H9 (cell line): ENCODE results near the gene SH3TC2. TPM values are rescaled to one million over a fixed set of nuclear protein-coding genes. Genes with fewer than 3 reads are reported as not detected.

Experiments used
- DNase-seq: peaks from one replicate; pipeline ENCODE4 v3.0.0-alpha.2; 2017
- H2AFZ ChIP-seq: one replicate; pipeline ENCODE4 v1.6.1; 2013; ENCODE audit warnings: mild to moderate bottlenecking, low read length, control low read depth, moderate library complexity
- H2AK5ac ChIP-seq: 2 replicates; pipeline ENCODE4 v1.6.1; 2013; ENCODE audit warnings: low read length, control low read depth, mixed read lengths; ENCODE audit not compliant: insufficient read length
- H2BK120ac ChIP-seq: one replicate; pipeline ENCODE4 v1.6.1; 2013; ENCODE audit warnings: low read depth, mild to moderate bottlenecking, low read length, control low read depth, inconsistent platforms; ENCODE audit not compliant: poor library complexity, severe bottlenecking
- H2BK12ac ChIP-seq: 2 replicates; pipeline ENCODE4 v1.6.1; 2013; ENCODE audit warnings: low read length, control low read depth, mixed read lengths, low read depth; ENCODE audit not compliant: insufficient read length
- H2BK15ac ChIP-seq: 2 replicates; pipeline ENCODE4 v1.6.1; 2013; ENCODE audit warnings: low read depth, low read length, control low read depth
- H2BK20ac ChIP-seq: one replicate; pipeline ENCODE4 v1.6.1; 2013; ENCODE audit warnings: low read depth, mild to moderate bottlenecking, low read length, control low read depth, inconsistent platforms; ENCODE audit not compliant: poor library complexity, severe bottlenecking
- H2BK5ac ChIP-seq: 2 replicates; pipeline ENCODE4 v1.6.1; 2013; ENCODE audit warnings: low read length, control low read depth, mixed read lengths; ENCODE audit not compliant: insufficient read length
- H3K14ac ChIP-seq: 2 replicates; pipeline ENCODE4 v1.6.1; 2013; ENCODE audit warnings: low read length, control low read depth; ENCODE audit not compliant: insufficient read depth
- H3K18ac ChIP-seq: 2 replicates; pipeline ENCODE4 v1.6.1; 2013; ENCODE audit warnings: low read depth, mild to moderate bottlenecking, mixed read lengths, low read length, control low read depth; ENCODE audit not compliant: insufficient read length
- H3K23ac ChIP-seq: 2 replicates; pipeline ENCODE4 v1.6.1; 2013; ENCODE audit warnings: low read length, control low read depth, mixed read lengths, low read depth; ENCODE audit not compliant: insufficient read length
- H3K23me2 ChIP-seq: 2 replicates; pipeline ENCODE4 v1.6.1; 2013; ENCODE audit warnings: low read depth, mild to moderate bottlenecking, mixed read lengths, low read length, control low read depth; ENCODE audit not compliant: insufficient read length, poor library complexity, severe bottlenecking
- H3K27ac ChIP-seq: 2 replicates; pipeline ENCODE4 v1.5.1; 2013; ENCODE audit warnings: low read length, control low read depth, mixed read lengths, low read depth; ENCODE audit not compliant: insufficient read length
- H3K27me3 ChIP-seq: 2 replicates; pipeline ENCODE4 v1.6.1; 2013; ENCODE audit warnings: low read length, control low read depth, inconsistent platforms; ENCODE audit not compliant: insufficient read depth
- H3K4ac ChIP-seq: 2 replicates; pipeline ENCODE4 v1.6.1; 2013; ENCODE audit warnings: low read depth, mild to moderate bottlenecking, control low read depth, inconsistent platforms, low read length, moderate library complexity
- H3K4me1 ChIP-seq: 2 replicates; pipeline ENCODE4 v1.6.1; 2013; ENCODE audit warnings: low read length, control low read depth, inconsistent platforms; ENCODE audit not compliant: insufficient read depth
- H3K4me2 ChIP-seq: 2 replicates; pipeline ENCODE4 v1.6.1; 2013; ENCODE audit warnings: low read length, control low read depth, mixed read lengths; ENCODE audit not compliant: insufficient read length, insufficient read depth
- H3K56ac ChIP-seq: 2 replicates; pipeline ENCODE4 v1.6.1; 2013; ENCODE audit warnings: low read depth, mild to moderate bottlenecking, mixed read lengths, low read length, control low read depth; ENCODE audit not compliant: insufficient read length
- H3K79me1 ChIP-seq: 2 replicates; pipeline ENCODE4 v1.6.1; 2013; ENCODE audit warnings: low read depth, mild to moderate bottlenecking, moderate library complexity, low read length, control low read depth, inconsistent platforms; ENCODE audit not compliant: insufficient read depth, poor library complexity, severe bottlenecking
- H3K79me2 ChIP-seq: 2 replicates; pipeline ENCODE4 v1.6.1; 2013; ENCODE audit warnings: low read length, control low read depth, inconsistent platforms; ENCODE audit not compliant: insufficient read depth
- H3K9ac ChIP-seq: 2 replicates; pipeline ENCODE4 v1.6.1; 2013; ENCODE audit warnings: low read length, control low read depth, mixed read lengths; ENCODE audit not compliant: insufficient read length; ENCODE audit errors: extremely low read depth
- H3K9me3 ChIP-seq: one replicate; pipeline ENCODE4 v1.6.1; 2013; ENCODE audit warnings: low read depth, low read length, inconsistent platforms; ENCODE audit not compliant: control insufficient read depth
- H3T11ph ChIP-seq: one replicate; pipeline ENCODE4 v1.6.1; 2013; ENCODE audit warnings: mild to moderate bottlenecking, low read length, control low read depth, inconsistent platforms
- H4K20me1 ChIP-seq: one replicate; pipeline ENCODE4 v1.6.1; 2013; ENCODE audit not compliant: control insufficient read depth, insufficient read length, insufficient read depth
- H4K5ac ChIP-seq: 2 replicates; pipeline ENCODE4 v1.6.1; 2013; ENCODE audit warnings: low read depth, mild to moderate bottlenecking, mixed read lengths, low read length, control low read depth; ENCODE audit not compliant: insufficient read length
- H4K8ac ChIP-seq: replicated peaks from 2 replicates; pipeline ENCODE4 v1.6.1; 2013; ENCODE audit warnings: low read length, control low read depth, mixed read lengths, low read depth; ENCODE audit not compliant: insufficient read length
- H4K91ac ChIP-seq: 2 replicates; pipeline ENCODE4 v1.6.1; 2013; ENCODE audit warnings: low read depth, mild to moderate bottlenecking, moderate library complexity, mixed read lengths, low read length, control low read depth; ENCODE audit not compliant: insufficient read length
- H3K27ac Mint-ChIP-seq, 3 experiments: 2 replicates in 2 of 3; 3 replicates in 1 of 3; pipeline ENCODE4 v1.8.0; 2020 to 2021; ENCODE audit warnings: mixed read lengths in 3 of 3, mild to moderate bottlenecking in 1 of 3, moderate library complexity in 1 of 3
- H3K27me3 Mint-ChIP-seq: 2 replicates; pipeline ENCODE4 v1.8.0; 2021; ENCODE audit warnings: low read depth, mild to moderate bottlenecking, moderate library complexity, mixed read lengths
- H3K36me3 Mint-ChIP-seq, 3 experiments: 2 replicates in 2 of 3; 3 replicates in 1 of 3; pipeline ENCODE4 v1.8.0; 2020 to 2021; ENCODE audit warnings: low read depth in 3 of 3, mixed read lengths in 3 of 3; ENCODE audit not compliant: insufficient read depth in 1 of 3
- H3K4me1 Mint-ChIP-seq, 2 experiments: 2 replicates each; pipeline ENCODE4 v1.8.0; 2020; ENCODE audit warnings: mixed read lengths in 2 of 2
- H3K4me3 Mint-ChIP-seq, 2 experiments: 2 replicates in 1 of 2; 3 replicates in 1 of 2; pipeline ENCODE4 v1.8.0; 2020 to 2021; ENCODE audit warnings: mild to moderate bottlenecking in 2 of 2, mixed read lengths in 2 of 2, moderate library complexity in 1 of 2
- H3K9me3 Mint-ChIP-seq, 2 experiments: 2 replicates in 1 of 2; 3 replicates in 1 of 2; pipeline ENCODE4 v1.8.0; 2020; ENCODE audit warnings: mild to moderate bottlenecking in 2 of 2, mixed read lengths in 2 of 2, moderate library complexity in 1 of 2
- CTCF ChIP-seq: fragments of 200-600 bp; sonication (generic); conservative IDR thresholded peaks from 3 replicates; pipeline ENCODE4 v1.8.0; 2021; ENCODE audit warnings: antibody characterized with exemption, mild to moderate bottlenecking
- WGBS: extraction: QIAGEN DNeasy Blood & Tissue Kit; methylation state at CpG from one replicate; pipeline ENCODE4 v1.1.7; 2013; ENCODE audit warnings: missing lambda C conversion rate, low lambda C conversion rate, mixed read lengths; ENCODE audit not compliant: insufficient read length; ENCODE audit errors: extremely low coverage; 5-methylcytosine and 5-hydroxymethylcytosine counted together
- total RNA-seq: library from RNA; stranded (reverse); gene quantifications from 2 replicates; pipeline ENCODE4 v1.2.1, GENCODE V29; 2021

Gene SH3TC2
- total RNA-seq, 1 experiment from 2014 or later: not detected

DNA sequence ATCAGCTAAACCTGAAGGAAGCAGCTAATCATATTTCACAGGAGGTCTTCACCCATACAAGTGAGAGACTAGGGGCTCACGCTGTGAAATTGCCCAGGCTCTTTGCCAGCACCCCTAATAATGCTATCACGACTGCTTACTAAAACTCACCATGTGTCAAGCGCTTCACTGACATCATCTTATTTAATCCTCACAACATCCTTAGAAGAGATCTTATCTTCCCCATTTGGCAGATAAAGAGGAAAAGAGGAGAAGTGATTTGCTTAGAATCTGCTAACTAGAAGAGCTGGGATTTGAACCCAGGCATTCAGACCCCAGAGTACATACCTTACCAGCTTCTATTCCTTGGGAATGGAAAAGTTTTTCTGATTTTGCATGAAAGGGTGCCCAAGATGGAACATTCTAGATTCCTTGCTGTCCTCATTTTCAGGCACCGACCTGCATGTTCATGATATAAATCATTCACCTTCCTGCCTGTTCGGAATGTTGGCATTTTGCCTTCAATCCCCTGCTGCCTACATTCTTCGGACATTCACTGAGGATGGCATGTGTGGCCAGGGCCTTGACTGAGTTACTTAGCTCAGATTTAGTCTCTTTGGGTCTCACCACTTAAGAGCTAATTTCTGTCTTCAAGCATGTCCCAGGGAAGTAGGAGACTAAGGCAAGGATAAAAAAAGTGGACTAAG lies 88.1 kb downstream of the SH3TC2 start:
- no peaks in the 10 kb centered on the region for H3K79me1 ChIP-seq
- no peak overlapping the region for H3T11ph ChIP-seq
- no peaks in the 10 kb centered on the region for H3K27me3 ChIP-seq
- H3K23me2 ChIP-seq: no peaks in the 10 kb centered on the region
- Mint-ChIP-seq H3K9me3 (no peaks in the 10 kb centered on the region), H3K4me1 (peaks cover 26 to 35% of the 10 kb centered on the region in 2 experiments), H3K36me3 (no peaks in the 10 kb centered on the region; a peak in 1 of 7 replicates), H3K4me3 (no peak overlapping the region), H3K27ac (no peak overlapping the region), H3K27me3 (no peaks in the 10 kb centered on the region)
- no peak overlapping the region for H3K23ac ChIP-seq
- no peak overlapping the region for H2BK5ac ChIP-seq
- no peak for DNase-seq
- H3K18ac ChIP-seq: no peak overlapping the region
- H3K56ac ChIP-seq: no peak overlapping the region
- H2AFZ ChIP-seq: no peak overlapping the region
- TF ChIP-seq CTCF: no peak
- H4K8ac ChIP-seq: no peak overlapping the region
- peaks cover 10% of the 10 kb centered on the region; the same call in 1 of the 2 replicates for H3K4me1 ChIP-seq
- H3K27ac ChIP-seq: no peak overlapping the region
- H4K91ac ChIP-seq: no peak overlapping the region
- no peak overlapping the region for H2BK12ac ChIP-seq
- no peak overlapping the region for H2BK15ac ChIP-seq
- H3K14ac ChIP-seq: no peak overlapping the region
- no peak overlapping the region for H2AK5ac ChIP-seq
- H3K79me2 ChIP-seq: no peaks in the 10 kb centered on the region
- H2BK20ac ChIP-seq: no peak overlapping the region
- WGBS: no CpG with 5 or more reads among the region's 6 CpGs
- no peak overlapping the region for H3K9ac ChIP-seq
- H4K5ac ChIP-seq: no peak overlapping the region
- no peak overlapping the region for H2BK120ac ChIP-seq
- H3K9me3 ChIP-seq: no peaks in the 10 kb centered on the region
- no peak overlapping the region for H3K4me2 ChIP-seq
- no peaks in the 10 kb centered on the region for H4K20me1 ChIP-seq
- H3K4ac ChIP-seq: no peak overlapping the region
